Caco-2 (cell line): ENCODE data around the gene SSBP2. TPM values are rescaled to one million over a fixed set of nuclear protein-coding genes. Genes with fewer than 3 reads are reported as not detected.

ENCODE experiments used
- BruUV-seq: library from RNA; stranded (reverse); fragments of 400-500 nt; replicated peaks from 2 replicates; lab custom pipeline; 2021; lab: Mats Ljungman, UMichigan
- CTCF ChIA-PET: fragments of 300-600 bp; sonication (Branson Sonifier 250); formaldehyde crosslinking; loops from one replicate; lab custom pipeline; 2022; ENCODE audit warnings: antibody characterized with exemption; lab: Charles Lee
- POLR2A ChIA-PET: fragments of 300-600 bp; sonication (Branson Sonifier 250); formaldehyde crosslinking; loops from one replicate; lab custom pipeline; 2022; ENCODE audit warnings: antibody characterized with exemption; lab: Charles Lee
- DNase-seq, 2 experiments: peaks; one replicate each; pipeline versions ENCODE4 v3.0.0 to v3.0.0-alpha.2; 2020 to 2022
- H3K27me3 ChIP-seq: replicated peaks from 2 replicates; pipeline ENCODE4 v1.6.0; 2011; ENCODE audit warnings: low read length; ENCODE audit not compliant: control insufficient read depth, insufficient read depth
- H3K36me3 ChIP-seq: 2 replicates; pipeline ENCODE4 v1.5.1; 2011; ENCODE audit warnings: low read length; ENCODE audit not compliant: control insufficient read depth, insufficient read depth
- H3K4me1 ChIP-seq: fragments of 250-450 bp; sonication (Bioruptor Pico); 2 replicates; pipeline ENCODE4 v1.5.1; 2020; ENCODE audit warnings: mild to moderate bottlenecking
- H3K4me3 ChIP-seq: 2 replicates; pipeline ENCODE4 v1.5.1; 2011; ENCODE audit warnings: low read depth, mild to moderate bottlenecking, control low read depth, low read length
- H3K9me3 ChIP-seq: fragments of 250-450 bp; sonication (Bioruptor Pico); 2 replicates; pipeline ENCODE4 v1.5.1; 2020; ENCODE audit warnings: mild to moderate bottlenecking, moderate library complexity
- H3K27ac Mint-ChIP-seq: one replicate; pipeline ENCODE4 v1.8.0; 2022; ENCODE audit warnings: mixed read lengths; ENCODE audit not compliant: unreplicated experiment
- H3K27me3 Mint-ChIP-seq: one replicate; pipeline ENCODE4 v1.8.0; 2022; ENCODE audit warnings: mixed read lengths; ENCODE audit not compliant: insufficient read depth, unreplicated experiment
- H3K36me3 Mint-ChIP-seq: one replicate; pipeline ENCODE4 v1.8.0; 2022; ENCODE audit warnings: mild to moderate bottlenecking, mixed read lengths; ENCODE audit not compliant: insufficient read depth, unreplicated experiment
- H3K4me1 Mint-ChIP-seq: one replicate; pipeline ENCODE4 v1.8.0; 2022; ENCODE audit warnings: low read depth, mixed read lengths; ENCODE audit not compliant: unreplicated experiment
- H3K4me3 Mint-ChIP-seq: one replicate; pipeline ENCODE4 v1.8.0; 2022; ENCODE audit warnings: mild to moderate bottlenecking, moderate library complexity, mixed read lengths; ENCODE audit not compliant: unreplicated experiment
- H3K9me3 Mint-ChIP-seq: one replicate; pipeline ENCODE4 v1.8.0; 2022; ENCODE audit warnings: mixed read lengths; ENCODE audit not compliant: unreplicated experiment
- CTCF ChIP-seq, 2 experiments: fragments of 200-600 bp in 1 of 2; IDR thresholded peaks; 1 replicate in 1 of 2; 2 replicates in 1 of 2; pipeline versions ENCODE4 v1.5.1 to v1.8.0; 2011 to 2022; ENCODE audit warnings: antibody characterized with exemption in 1 of 2, control low read depth in 1 of 2, inconsistent platforms in 1 of 2, low read depth in 1 of 2, low read length in 1 of 2, mild to moderate bottlenecking in 1 of 2, moderate library complexity in 1 of 2; ENCODE audit not compliant: insufficient read depth in 1 of 2, severe bottlenecking in 1 of 2, unreplicated experiment in 1 of 2
- intact Hi-C: fragments of 100-400 bp; cut with micrococcal nuclease; formaldehyde crosslinking; loops from one replicate; pipeline ENCODE4 v1.10.0; 2022; ENCODE audit not compliant: unreplicated experiment
- total RNA-seq: library from RNA; stranded (reverse); gene quantifications from 2 replicates; pipeline ENCODE4 v1.2.3, GENCODE V29; 2022

The SSBP2 gene
- total RNA-seq, 1 experiment from 2014 or later: 2.5 TPM

GRCh38 chr5:81590498-81591384 is 160.2 kb downstream of the SSBP2 start:
- no peak for TF ChIP-seq CTCF (IDR thresholded peaks at IDR 0.05; ENCODE audit: insufficient read depth in 1 of 2, low read depth in 1 of 2, low read length in 1 of 2, severe bottlenecking in 1 of 2, unreplicated experiment in 1 of 2)
- intact Hi-C loops: no loop called here
- Histone ChIP-seq H3K27me3 (no peaks in the 10 kb centered on the region), H3K4me3 (no peak overlapping the region), H3K9me3 (no peaks in the 10 kb centered on the region), H3K36me3 (no peaks in the 10 kb centered on the region), H3K4me1 (no peaks in the 10 kb centered on the region)
- no peak for DNase-seq
- CTCF ChIA-PET: no interaction called here
- Mint-ChIP-seq H3K4me1 (no peaks in the 10 kb centered on the region), H3K27ac (no peak overlapping the region), H3K36me3 (no peaks in the 10 kb centered on the region), H3K4me3 (no peak overlapping the region), H3K27me3 (peaks cover 2% of the 10 kb centered on the region), H3K9me3 (peaks cover 10% of the 10 kb centered on the region)
- POLR2A ChIA-PET: no interaction called here
- no TSS peak for BruUV-seq

DNA sequence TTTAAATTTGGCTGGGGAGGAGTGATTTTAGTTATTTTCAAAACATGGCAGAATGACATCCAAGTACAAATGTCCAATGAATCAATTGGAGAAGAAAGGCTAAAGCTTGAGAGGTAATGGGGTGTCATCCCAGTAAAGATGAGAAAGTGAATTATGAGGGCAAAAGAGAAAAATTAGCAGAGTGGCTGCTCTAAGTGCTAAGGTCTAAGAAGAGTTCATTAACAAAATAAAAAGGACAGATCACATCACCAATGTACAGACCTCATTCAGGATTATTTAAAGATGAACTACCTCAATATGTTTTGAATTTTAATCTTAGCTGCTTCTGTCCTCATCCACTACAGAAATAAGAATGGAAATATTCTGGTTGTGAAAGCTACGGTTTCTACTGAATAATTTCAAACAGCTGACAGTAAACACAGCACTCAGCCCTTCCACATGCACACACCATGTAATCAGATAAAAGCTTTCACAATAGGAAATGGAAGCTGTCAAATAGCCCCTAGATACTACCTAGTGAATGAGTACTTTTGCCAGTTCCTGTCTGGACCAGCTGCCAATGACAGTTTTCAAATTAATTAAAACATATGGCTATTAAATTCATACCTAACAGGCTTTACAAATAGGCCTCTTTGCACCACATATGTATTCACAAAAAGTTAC is 171.5 kb downstream of the SSBP2 start:
- intact Hi-C loops: no loop called here
- Histone ChIP-seq H3K9me3 (no peaks in the 10 kb centered on the region), H3K36me3 (no peaks in the 10 kb centered on the region), H3K27me3 (no peaks in the 10 kb centered on the region), H3K4me1 (no peaks in the 10 kb centered on the region), H3K4me3 (no peak overlapping the region)
- Mint-ChIP-seq H3K27me3 (peaks cover 12% of the 10 kb centered on the region), H3K4me1 (no peaks in the 10 kb centered on the region), H3K9me3 (no peaks in the 10 kb centered on the region), H3K27ac (no peak overlapping the region), H3K4me3 (no peak overlapping the region), H3K36me3 (no peaks in the 10 kb centered on the region)
- CTCF ChIA-PET: no interaction called here
- BruUV-seq: no TSS peak
- DNase-seq: no peak
- POLR2A ChIA-PET: no interaction called here
- no peak for TF ChIP-seq CTCF (IDR thresholded peaks at IDR 0.05; ENCODE audit: insufficient read depth in 1 of 2, low read depth in 1 of 2, low read length in 1 of 2, severe bottlenecking in 1 of 2, unreplicated experiment in 1 of 2)

GRCh38 chr5:81577091-81577490 is 173.8 kb downstream of the SSBP2 start:
- no peak for DNase-seq
- H3K9me3 Mint-ChIP-seq: no peaks in the 10 kb centered on the region
- H3K27me3 Mint-ChIP-seq: peaks cover 17% of the 10 kb centered on the region
- BruUV-seq: no TSS peak
- intact Hi-C loops: no loop called here
- no peaks in the 10 kb centered on the region for H3K4me1 Mint-ChIP-seq
- no peaks in the 10 kb centered on the region for H3K36me3 ChIP-seq
- no peaks in the 10 kb centered on the region for H3K27me3 ChIP-seq
- H3K4me3 ChIP-seq: no peak overlapping the region
- H3K4me1 ChIP-seq: no peaks in the 10 kb centered on the region
- TF ChIP-seq CTCF (IDR thresholded peaks at IDR 0.05; ENCODE audit: insufficient read depth in 1 of 2, low read depth in 1 of 2, low read length in 1 of 2, severe bottlenecking in 1 of 2, unreplicated experiment in 1 of 2): no peak
- H3K4me3 Mint-ChIP-seq: no peak overlapping the region
- H3K9me3 ChIP-seq: no peaks in the 10 kb centered on the region
- H3K36me3 Mint-ChIP-seq: no peaks in the 10 kb centered on the region
- ChIA-PET CTCF (no interaction called here), POLR2A (no interaction called here)
- no peak overlapping the region for H3K27ac Mint-ChIP-seq
